ENCODE measurements around the gene TNFAIP8. TPM values are rescaled to one million over a fixed set of nuclear protein-coding genes. Genes with fewer than 3 reads are reported as not detected.

TNFAIP8 gene
- total RNA-seq, 4 donors from 2014 or later = 9.8 to 28.1 (median 22.5) TPM

DNA sequence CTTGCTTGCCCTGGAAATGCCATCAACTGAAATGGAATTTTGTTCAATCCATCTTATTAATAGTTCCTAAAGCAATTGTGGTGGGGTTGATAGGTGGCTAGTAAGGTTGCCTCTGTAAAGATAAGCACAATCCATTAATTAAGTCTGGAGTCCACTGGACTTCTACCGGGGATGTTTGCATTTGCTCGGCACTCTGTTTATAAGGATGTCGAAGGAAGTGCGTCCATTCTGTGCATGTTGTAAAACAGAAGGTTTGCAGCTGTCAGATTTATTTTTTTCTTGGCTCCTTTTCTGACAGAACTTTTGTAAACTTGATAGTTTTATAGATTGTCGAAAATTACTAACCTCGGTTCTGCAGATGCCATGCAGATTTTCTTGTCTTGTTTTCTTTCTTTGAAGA is 12.8 kb upstream of the TNFAIP8 start:
- no peak for DNase-seq
- H3K27me3 ChIP-seq = no peaks in the 10 kb centered on the region
- peak in 1 of 3 donors; percentile 56 for TF ChIP-seq POLR2AphosphoS5 (IDR thresholded peaks at IDR 0.05)
- TF ChIP-seq POLR2A (IDR thresholded peaks at IDR 0.05) = no peak
- H3K36me3 ChIP-seq = no peaks in the 10 kb centered on the region
- H3K9me3 ChIP-seq = no peaks in the 10 kb centered on the region
- 45 to 53% methylated on average over 6 of the region's 6 CpGs for WGBS, 2 donors (ENCODE audit: low coverage in 1 of 2)
- in situ Hi-C loops (cut with MboI; ENCODE audit: low pct_ligation_motif_present in 1 of 4, low pct_unique_long_range_greater_than_20kb in 1 of 4, low sequenced_read_pairs in 3 of 4) (no loop called here), intact Hi-C loops (cut with DNase I; ENCODE audit: low total_unique reads) (no loop called here)
- peaks cover 6 to 51% (median 10%) of the 10 kb centered on the region in 4 donors for H3K4me1 ChIP-seq
- no peak overlapping the region for H3K4me3 ChIP-seq
- H3K27ac ChIP-seq = peak overlapping the region in 2 of 4 donors; percentile 60 to 74

DNA sequence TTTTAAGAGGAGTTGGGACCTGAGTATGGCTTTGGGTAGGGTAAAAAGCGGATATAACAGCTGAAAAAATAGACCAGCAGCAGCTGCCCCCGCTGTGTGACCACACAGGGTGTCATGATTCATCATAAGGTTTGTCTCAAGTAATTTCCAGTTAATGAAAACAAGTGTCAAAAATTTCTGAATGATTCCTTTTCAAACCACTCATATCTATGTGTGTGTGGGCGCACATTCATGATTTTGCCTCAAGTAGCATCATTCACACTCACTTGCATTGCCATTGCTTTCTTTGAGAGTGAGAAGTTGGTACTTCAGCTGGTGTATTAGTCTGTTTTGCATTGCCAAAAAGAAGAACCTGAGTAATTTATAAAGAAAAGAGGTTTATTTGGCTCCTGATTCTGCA is 12.1 kb upstream of the TNFAIP8 start:
- intact Hi-C loops (cut with DNase I; ENCODE audit: low total_unique reads) (no loop called here), in situ Hi-C loops (cut with MboI; ENCODE audit: low pct_ligation_motif_present in 1 of 4, low pct_unique_long_range_greater_than_20kb in 1 of 4, low sequenced_read_pairs in 3 of 4) (no loop called here)
- H3K4me3 ChIP-seq = no peak overlapping the region
- peaks cover 6 to 46% (median 10%) of the 10 kb centered on the region in 4 donors for H3K4me1 ChIP-seq
- 70 to 77% methylated on average over 3 of the region's 3 CpGs for WGBS, 2 donors (ENCODE audit: low coverage in 1 of 2)
- no peaks in the 10 kb centered on the region for H3K9me3 ChIP-seq
- H3K36me3 ChIP-seq = no peaks in the 10 kb centered on the region
- DNase-seq = no peak
- peak overlapping the region in 1 of 4 donors; percentile 74 for H3K27ac ChIP-seq
- no peak for TF ChIP-seq POLR2AphosphoS5 (IDR thresholded peaks at IDR 0.05)
- TF ChIP-seq, protein P1, sequence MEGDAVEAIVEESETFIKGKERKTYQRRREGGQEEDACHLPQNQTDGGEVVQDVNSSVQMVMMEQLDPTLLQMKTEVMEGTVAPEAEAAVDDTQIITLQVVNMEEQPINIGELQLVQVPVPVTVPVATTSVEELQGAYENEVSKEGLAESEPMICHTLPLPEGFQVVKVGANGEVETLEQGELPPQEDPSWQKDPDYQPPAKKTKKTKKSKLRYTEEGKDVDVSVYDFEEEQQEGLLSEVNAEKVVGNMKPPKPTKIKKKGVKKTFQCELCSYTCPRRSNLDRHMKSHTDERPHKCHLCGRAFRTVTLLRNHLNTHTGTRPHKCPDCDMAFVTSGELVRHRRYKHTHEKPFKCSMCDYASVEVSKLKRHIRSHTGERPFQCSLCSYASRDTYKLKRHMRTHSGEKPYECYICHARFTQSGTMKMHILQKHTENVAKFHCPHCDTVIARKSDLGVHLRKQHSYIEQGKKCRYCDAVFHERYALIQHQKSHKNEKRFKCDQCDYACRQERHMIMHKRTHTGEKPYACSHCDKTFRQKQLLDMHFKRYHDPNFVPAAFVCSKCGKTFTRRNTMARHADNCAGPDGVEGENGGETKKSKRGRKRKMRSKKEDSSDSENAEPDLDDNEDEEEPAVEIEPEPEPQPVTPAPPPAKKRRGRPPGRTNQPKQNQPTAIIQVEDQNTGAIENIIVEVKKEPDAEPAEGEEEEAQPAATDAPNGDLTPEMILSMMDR (IDR thresholded peaks at IDR 0.05) = no peak
- TF ChIP-seq EP300 (IDR thresholded peaks at IDR 0.05; ENCODE audit: low read depth) = no peak
- no peak for TF ChIP-seq POLR2A (IDR thresholded peaks at IDR 0.05)
- H3K27me3 ChIP-seq = no peaks in the 10 kb centered on the region

DNA sequence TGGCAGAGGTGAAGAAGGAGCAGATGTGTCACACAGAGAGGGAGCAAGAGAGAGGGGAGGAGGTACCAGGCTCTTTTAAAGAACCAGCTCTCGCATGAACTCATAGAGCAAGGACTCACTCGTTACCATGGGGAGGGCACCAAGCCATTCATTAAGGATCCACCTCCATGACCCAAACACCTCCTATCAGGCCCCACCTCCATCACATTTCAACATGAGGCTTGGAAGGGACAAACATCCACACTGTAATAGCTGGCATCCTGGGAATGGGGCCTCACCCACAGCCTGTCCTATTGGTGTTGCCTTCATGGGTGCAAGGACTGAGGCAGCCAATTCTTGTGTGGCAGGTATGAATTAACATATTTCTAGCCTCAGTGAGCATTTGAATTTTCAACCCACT is 11.6 kb upstream of the TNFAIP8 start:
- H3K36me3 ChIP-seq = no peaks in the 10 kb centered on the region
- no peak overlapping the region for H3K4me3 ChIP-seq
- no peak for DNase-seq
- intact Hi-C loops (cut with DNase I; ENCODE audit: low total_unique reads) (no loop called here), in situ Hi-C loops (cut with MboI; ENCODE audit: low pct_ligation_motif_present in 1 of 4, low pct_unique_long_range_greater_than_20kb in 1 of 4, low sequenced_read_pairs in 3 of 4) (no loop called here)
- peak overlapping the region in 1 of 4 donors; percentile 74 for H3K27ac ChIP-seq
- 39 to 83% methylated on average over 1 to 2 of the region's 2 CpGs for WGBS, 2 donors (ENCODE audit: low coverage in 1 of 2)
- no peaks in the 10 kb centered on the region for H3K27me3 ChIP-seq
- peaks cover 6 to 46% (median 11%) of the 10 kb centered on the region in 4 donors for H3K4me1 ChIP-seq
- no peaks in the 10 kb centered on the region for H3K9me3 ChIP-seq
- TF ChIP-seq POLR2A (IDR thresholded peaks at IDR 0.05) (no peak), EP300 (IDR thresholded peaks at IDR 0.05; ENCODE audit: low read depth) (no peak), POLR2AphosphoS5 (IDR thresholded peaks at IDR 0.05) (no peak)
- TF ChIP-seq, protein P1 (IDR thresholded peaks at IDR 0.05) = no peak

DNA sequence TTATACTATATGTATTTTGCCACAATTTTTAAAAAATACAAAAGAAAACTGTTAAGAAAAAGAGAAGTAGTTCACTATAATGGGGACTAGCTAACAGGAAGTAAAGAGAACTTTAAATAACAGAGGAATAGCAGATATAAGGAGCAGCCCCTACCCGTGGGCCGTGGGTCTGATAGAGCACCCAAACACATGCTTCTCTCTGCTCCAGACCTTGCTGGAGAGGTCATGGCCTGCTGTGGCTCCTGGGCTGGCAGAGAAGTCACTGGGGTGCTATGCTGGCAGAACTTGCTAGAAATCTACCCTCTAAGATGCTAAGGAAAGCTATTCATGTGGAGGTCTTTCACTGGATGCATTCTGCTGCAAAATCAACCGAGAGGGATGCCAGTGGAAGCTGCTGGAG is 10.0 kb upstream of the TNFAIP8 start:
- Histone ChIP-seq H3K27me3 (no peaks in the 10 kb centered on the region), H3K27ac (no peak overlapping the region), H3K9me3 (no peaks in the 10 kb centered on the region), H3K4me3 (no peak overlapping the region), H3K4me1 (peaks cover 6 to 39% (median 11%) of the 10 kb centered on the region in 4 donors), H3K36me3 (no peaks in the 10 kb centered on the region)
- in situ Hi-C loops (cut with MboI; ENCODE audit: low pct_ligation_motif_present in 1 of 4, low pct_unique_long_range_greater_than_20kb in 1 of 4, low sequenced_read_pairs in 3 of 4) = no loop called here
- intact Hi-C loops (cut with DNase I; ENCODE audit: low total_unique reads) = no loop called here
- TF ChIP-seq EP300 (IDR thresholded peaks at IDR 0.05; ENCODE audit: low read depth) (no peak), POLR2AphosphoS5 (IDR thresholded peaks at IDR 0.05) (no peak), POLR2A (IDR thresholded peaks at IDR 0.05) (no peak)
- TF ChIP-seq, protein P1 (IDR thresholded peaks at IDR 0.05) = no peak
- DNase-seq = no peak
- WGBS, 2 donors (ENCODE audit: low coverage in 1 of 2) = 30 to 76% methylated on average over 2 to 3 of the region's 3 CpGs

DNA sequence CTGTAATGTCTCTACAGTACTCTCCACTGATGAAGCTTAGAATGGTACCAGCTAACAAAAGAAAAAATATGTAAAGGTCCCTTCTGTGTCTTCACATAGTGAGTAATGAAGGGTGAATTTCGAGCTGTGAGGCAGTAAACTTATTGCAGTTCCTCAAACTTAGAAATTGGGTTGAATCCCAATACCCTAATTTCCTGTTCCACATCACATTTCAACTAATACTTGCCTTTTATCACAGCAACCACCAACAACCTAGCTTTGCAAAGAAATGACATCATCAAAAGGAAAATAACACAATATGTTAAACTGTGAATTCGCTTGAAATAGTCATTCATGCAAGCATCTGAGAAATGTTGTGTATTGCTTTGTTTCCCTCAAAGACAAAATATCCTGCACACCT is 9.4 kb upstream of the TNFAIP8 start:
- Histone ChIP-seq H3K27ac (no peak overlapping the region), H3K4me1 (peaks cover 6 to 36% (median 11%) of the 10 kb centered on the region in 4 donors), H3K4me3 (no peak overlapping the region), H3K36me3 (no peaks in the 10 kb centered on the region), H3K9me3 (no peaks in the 10 kb centered on the region), H3K27me3 (no peaks in the 10 kb centered on the region)
- intact Hi-C loops (cut with DNase I; ENCODE audit: low total_unique reads) (no loop called here), in situ Hi-C loops (cut with MboI; ENCODE audit: low pct_ligation_motif_present in 1 of 4, low pct_unique_long_range_greater_than_20kb in 1 of 4, low sequenced_read_pairs in 3 of 4) (no loop called here)
- DNase-seq = no peak
- TF ChIP-seq EP300 (IDR thresholded peaks at IDR 0.05; ENCODE audit: low read depth) (no peak), POLR2AphosphoS5 (IDR thresholded peaks at IDR 0.05) (no peak), POLR2A (IDR thresholded peaks at IDR 0.05) (no peak)
- 80 to 82% methylated on average over 2 of the region's 2 CpGs for WGBS, 2 donors (ENCODE audit: low coverage in 1 of 2)

Measured in transverse colon (tissue), 4 donors.